ENCODE measurements around the gene PGM2L1. TPM values are rescaled to one million over a fixed set of nuclear protein-coding genes. Genes with fewer than 3 reads are reported as not detected.
A peak's percentile ranks its signal among the peaks of the same experiment; 100 is the strongest.

Gene PGM2L1
- total RNA-seq, 1 donor from 2014 or later, result 22.0 TPM

- peaks cover 25% of the 10 kb centered on the region for H3K36me3 Mint-ChIP-seq (ENCODE audit: low read depth)
- H3K27ac Mint-ChIP-seq (ENCODE audit: unreplicated experiment), result peak overlapping the region; percentile 25
- H3K27me3 Mint-ChIP-seq (ENCODE audit: low read depth), result no peaks in the 10 kb centered on the region
- no peak for TF ChIP-seq CTCF (IDR thresholded peaks at IDR 0.05)
- peaks cover 28% of the 10 kb centered on the region for H3K4me1 Mint-ChIP-seq (ENCODE audit: low read depth)
- peaks cover 8% of the 10 kb centered on the region for H3K9me3 Mint-ChIP-seq (ENCODE audit: low read depth)
- no peak overlapping the region for H3K4me3 Mint-ChIP-seq (ENCODE audit: unreplicated experiment)
- no peak for DNase-seq (ENCODE audit: low spot score)
Observed at GRCh38 chr11:74357449-74357848, 40.8 kb downstream of the PGM2L1 start.

DNA sequence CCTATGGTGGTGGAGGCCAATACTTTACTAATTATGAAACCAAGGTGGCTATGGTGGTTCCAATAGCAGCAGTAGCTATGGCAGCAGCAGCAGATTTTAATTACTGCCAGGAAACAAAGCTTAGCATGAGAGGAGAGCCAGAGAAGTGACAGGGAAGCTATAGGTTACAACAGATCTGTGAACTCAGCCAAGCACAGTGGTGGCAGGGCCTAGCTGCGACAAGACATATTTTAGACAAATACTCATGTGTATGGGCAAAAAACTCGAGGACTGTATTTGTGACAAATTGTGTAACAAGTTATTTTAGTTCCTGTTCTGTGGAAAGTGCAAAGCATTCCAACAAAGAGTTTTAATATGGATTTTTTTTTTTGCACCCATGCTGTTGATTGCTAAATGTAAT, 42.6 kb downstream of the PGM2L1 start:
- H3K27me3 Mint-ChIP-seq (ENCODE audit: low read depth), result no peaks in the 10 kb centered on the region
- no peak for DNase-seq (ENCODE audit: low spot score)
- H3K4me1 Mint-ChIP-seq (ENCODE audit: low read depth), result peaks cover 28% of the 10 kb centered on the region
- H3K27ac Mint-ChIP-seq (ENCODE audit: unreplicated experiment), result no peak overlapping the region
- peaks cover 5% of the 10 kb centered on the region for H3K9me3 Mint-ChIP-seq (ENCODE audit: low read depth)
- peaks cover 24% of the 10 kb centered on the region for H3K36me3 Mint-ChIP-seq (ENCODE audit: low read depth)
- TF ChIP-seq CTCF (IDR thresholded peaks at IDR 0.05), result no peak
- H3K4me3 Mint-ChIP-seq (ENCODE audit: unreplicated experiment), result no peak overlapping the region

GRCh38 chr11:74354036-74354435, 44.2 kb downstream of the PGM2L1 start:
- peaks cover 17% of the 10 kb centered on the region for H3K36me3 Mint-ChIP-seq (ENCODE audit: low read depth)
- H3K4me1 Mint-ChIP-seq (ENCODE audit: low read depth), result peaks cover 28% of the 10 kb centered on the region
- H3K27me3 Mint-ChIP-seq (ENCODE audit: low read depth), result no peaks in the 10 kb centered on the region
- peaks cover 5% of the 10 kb centered on the region for H3K9me3 Mint-ChIP-seq (ENCODE audit: low read depth)
- TF ChIP-seq CTCF (IDR thresholded peaks at IDR 0.05), result no peak
- H3K4me3 Mint-ChIP-seq (ENCODE audit: unreplicated experiment), result no peak overlapping the region
- no peak for DNase-seq (ENCODE audit: low spot score)
- H3K27ac Mint-ChIP-seq (ENCODE audit: unreplicated experiment), result peak overlapping the region; percentile 82

- no peaks in the 10 kb centered on the region for H3K27me3 Mint-ChIP-seq (ENCODE audit: low read depth)
- no peak for TF ChIP-seq CTCF (IDR thresholded peaks at IDR 0.05)
- no peak overlapping the region for H3K27ac Mint-ChIP-seq (ENCODE audit: unreplicated experiment)
- H3K4me3 Mint-ChIP-seq (ENCODE audit: unreplicated experiment), result no peak overlapping the region
- peaks cover 13% of the 10 kb centered on the region for H3K4me1 Mint-ChIP-seq (ENCODE audit: low read depth)
- no peak for DNase-seq (ENCODE audit: low spot score)
- peaks cover 28% of the 10 kb centered on the region for H3K36me3 Mint-ChIP-seq (ENCODE audit: low read depth)
- H3K9me3 Mint-ChIP-seq (ENCODE audit: low read depth), result peaks cover 3% of the 10 kb centered on the region
Observed at GRCh38 chr11:74347381-74347780, 50.9 kb downstream of the PGM2L1 start.

GRCh38 chr11:74345420-74345819, 52.8 kb downstream of the PGM2L1 start:
- no peak for DNase-seq (ENCODE audit: low spot score)
- Mint-ChIP-seq H3K36me3 (ENCODE audit: low read depth) (peaks cover 25% of the 10 kb centered on the region), H3K27me3 (ENCODE audit: low read depth) (no peaks in the 10 kb centered on the region), H3K4me1 (ENCODE audit: low read depth) (peaks cover 13% of the 10 kb centered on the region), H3K27ac (ENCODE audit: unreplicated experiment) (peak overlapping the region; percentile 54), H3K9me3 (ENCODE audit: low read depth) (no peaks in the 10 kb centered on the region), H3K4me3 (ENCODE audit: unreplicated experiment) (no peak overlapping the region)
- no peak for TF ChIP-seq CTCF (IDR thresholded peaks at IDR 0.05)

Data from chondrocyte (in vitro differentiated cells).